Liver (tissue), 9 donors: ENCODE measurements around the gene TAF3. TPM values are rescaled to one million over a fixed set of nuclear protein-coding genes. Genes with fewer than 3 reads are reported as not detected.

Source experiments
- DNase-seq: peaks from one replicate; pipeline ENCODE4 v3.0.0-alpha.2; 2017; ENCODE audit warnings: low spot score
- H3K27ac ChIP-seq, 2 donors: one replicate each; pipeline ENCODE4 v1.7.0; 2013; ENCODE audit warnings: inconsistent platforms in 2 of 2, low read length in 2 of 2, control low read depth in 1 of 2, low read depth in 1 of 2, mild to moderate bottlenecking in 1 of 2
- H3K27me3 ChIP-seq, 4 donors: one replicate each; pipeline versions ENCODE4 v1.6.1 to v1.7.0; 2013; ENCODE audit warnings: low read length in 3 of 4, inconsistent platforms in 1 of 4, mild to moderate bottlenecking in 1 of 4, moderate library complexity in 1 of 4; ENCODE audit not compliant: control insufficient read depth in 4 of 4, insufficient read depth in 4 of 4
- H3K36me3 ChIP-seq, 4 donors: one replicate each; pipeline versions ENCODE4 v1.6.1 to v1.7.0; 2013; ENCODE audit warnings: low read length in 3 of 4, mild to moderate bottlenecking in 3 of 4, low read depth in 1 of 4, moderate library complexity in 1 of 4; ENCODE audit not compliant: control insufficient read depth in 4 of 4, insufficient read depth in 3 of 4
- H3K4me1 ChIP-seq, 4 donors: one replicate each; pipeline versions ENCODE4 v1.6.1 to v1.7.0; 2013; ENCODE audit warnings: low read length in 3 of 4, mild to moderate bottlenecking in 3 of 4, moderate library complexity in 1 of 4; ENCODE audit not compliant: control insufficient read depth in 4 of 4, insufficient read depth in 4 of 4
- H3K4me3 ChIP-seq, 3 donors: one replicate each; pipeline versions ENCODE4 v1.6.1 to v1.7.0; 2013; ENCODE audit warnings: low read length in 3 of 3, control low read depth in 1 of 3, low read depth in 1 of 3, mild to moderate bottlenecking in 1 of 3
- H3K9ac ChIP-seq, 2 donors: one replicate each; pipeline ENCODE4 v1.7.0; 2013; ENCODE audit warnings: low read length in 2 of 2, mild to moderate bottlenecking in 2 of 2, moderate library complexity in 2 of 2, control low read depth in 1 of 2, low read depth in 1 of 2
- H3K9me3 ChIP-seq, 4 donors: one replicate each; pipeline versions ENCODE4 v1.6.1 to v1.7.0; 2013; ENCODE audit warnings: low read length in 3 of 4; ENCODE audit not compliant: control insufficient read depth in 4 of 4
- EGR1 ChIP-seq, 2 donors: IDR thresholded peaks; 2 replicates each; pipeline ENCODE4 v1.6.1; 2016 to 2018; ENCODE audit warnings: antibody characterized with exemption in 2 of 2, low read depth in 2 of 2
- FOXA1 ChIP-seq: IDR thresholded peaks from 2 replicates; pipeline ENCODE4 v1.6.1; 2016; ENCODE audit warnings: antibody characterized with exemption
- FOXA2 ChIP-seq: IDR thresholded peaks from 2 replicates; pipeline ENCODE4 v1.6.1; 2016; ENCODE audit warnings: antibody characterized with exemption
- GABPA ChIP-seq, 2 donors: IDR thresholded peaks in 1 of 2; conservative IDR thresholded peaks in 1 of 2; 2 replicates each; pipeline ENCODE4 v1.6.1; 2016; ENCODE audit warnings: antibody characterized with exemption in 2 of 2, mild to moderate bottlenecking in 1 of 2, moderate library complexity in 1 of 2
- HNF4A ChIP-seq, 2 donors: conservative IDR thresholded peaks; 2 replicates each; pipeline ENCODE4 v1.6.1; 2016; ENCODE audit warnings: antibody characterized with exemption in 2 of 2, mild to moderate bottlenecking in 2 of 2
- HNF4G ChIP-seq: IDR thresholded peaks from 2 replicates; pipeline ENCODE4 v1.6.1; 2016; ENCODE audit warnings: antibody characterized with exemption
- JUND ChIP-seq, 2 donors: IDR thresholded peaks; 2 replicates each; pipeline ENCODE4 v1.6.1; 2016; ENCODE audit warnings: antibody characterized with exemption in 2 of 2
- NR2F2 ChIP-seq: IDR thresholded peaks from 2 replicates; pipeline ENCODE4 v1.6.1; 2016; ENCODE audit warnings: antibody characterized with exemption
- RAD21 ChIP-seq, 2 donors: IDR thresholded peaks; 2 replicates each; pipeline ENCODE4 v1.6.1; 2016; ENCODE audit warnings: antibody characterized with exemption in 2 of 2, mild to moderate bottlenecking in 2 of 2
- RXRA ChIP-seq, 2 donors: IDR thresholded peaks; 2 replicates each; pipeline ENCODE4 v1.6.1; 2017 to 2018; ENCODE audit warnings: antibody characterized with exemption in 2 of 2, mild to moderate bottlenecking in 1 of 2
- TAF1 ChIP-seq: conservative IDR thresholded peaks from 2 replicates; pipeline ENCODE4 v1.6.1; 2016; ENCODE audit warnings: antibody characterized with exemption, mild to moderate bottlenecking
- YY1 ChIP-seq: IDR thresholded peaks from 2 replicates; pipeline ENCODE4 v1.6.1; 2016; ENCODE audit warnings: antibody characterized with exemption, mild to moderate bottlenecking
- WGBS: extraction: QIAGEN DNeasy Blood & Tissue Kit; methylation state at CpG from one replicate; pipeline ENCODE4 v1.1.7; 2013; 5-methylcytosine and 5-hydroxymethylcytosine counted together
- polyA plus RNA-seq, 2 donors: library from polyadenylated mRNA; stranded (reverse) in 1 of 2; unstranded in 1 of 2; fragments of 200-250 nt in 1 of 2; fragments of >200 nt in 1 of 2; fragmentation: Nextera tagmentation in 1 of 2; extraction: Ambion mirVana in 1 of 2; gene quantifications; one replicate each; pipeline versions ENCODE4 v1.2.1 to v1.2.3, GENCODE V29; 2013 to 2015
- total RNA-seq, 2 donors: library from RNA; depleted of rRNA; stranded (reverse); fragments of >200 nt; gene quantifications; one replicate each; pipeline ENCODE4 v1.2.3, GENCODE V29; 2014
- TF ChIP-seq, protein P1 (sequence below): IDR thresholded peaks from 2 replicates; pipeline ENCODE4 v1.6.1; 2016; ENCODE audit warnings: antibody characterized with exemption
- TF ChIP-seq, protein P2 (sequence below): IDR thresholded peaks from 2 replicates; pipeline ENCODE4 v1.6.1; 2016; ENCODE audit warnings: antibody characterized with exemption, mild to moderate bottlenecking
- TF ChIP-seq, protein P3 (sequence below): IDR thresholded peaks from 2 replicates; pipeline ENCODE4 v1.6.1; 2016; ENCODE audit warnings: antibody characterized with exemption
- TF ChIP-seq, protein P4 (sequence below): IDR thresholded peaks from 2 replicates; pipeline ENCODE4 v1.6.1; 2016; ENCODE audit warnings: antibody characterized with exemption
- donor health status: healthy.
- donor health status: healthy.
- donor health status: healthy.
- donor health status: healthy.
- donor health status: healthy.

Gene TAF3
- total and polyA plus RNA-seq, 4 donors: 1.5 to 3.6 (median 1.9) TPM

DNA sequence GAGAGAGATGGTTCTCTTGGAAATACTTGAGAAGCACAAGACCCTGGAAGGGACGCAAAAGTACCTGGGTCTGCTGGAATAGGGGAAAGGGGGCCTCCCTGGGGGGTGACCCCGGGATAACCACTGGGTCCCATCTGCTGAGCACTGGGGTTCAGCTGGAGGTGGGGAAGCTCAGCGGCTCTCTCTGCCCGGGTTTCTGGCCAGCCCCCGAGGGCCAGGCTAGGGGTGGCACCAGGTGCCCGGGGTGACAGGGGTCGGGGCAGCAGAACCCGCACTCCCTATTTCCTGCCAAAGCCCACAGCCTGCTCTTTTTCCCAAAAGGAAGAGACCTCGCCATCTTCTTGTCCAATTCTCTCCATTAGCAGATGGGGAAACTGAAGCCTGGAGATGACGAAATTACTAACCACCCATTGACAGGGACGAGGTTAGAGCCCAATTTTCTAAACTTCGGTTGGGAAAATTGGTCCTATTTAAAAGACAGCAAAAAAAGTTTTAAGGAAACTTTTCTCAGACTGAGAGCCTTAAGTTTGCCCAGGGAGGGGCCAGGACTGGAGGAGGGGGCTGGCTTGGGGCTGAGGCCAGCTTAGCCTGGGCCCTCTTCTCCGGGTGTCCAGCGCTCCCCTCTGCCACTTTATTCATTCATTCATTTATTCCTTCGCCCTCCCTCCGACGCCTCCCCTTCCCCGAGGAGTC is 218.3 kb downstream of the TAF3 start:
- Histone ChIP-seq H3K4me3 (no peak overlapping the region), H3K27me3 (peaks cover under 1 to 42% (median 18%) of the 10 kb centered on the region in 4 donors), H3K9me3 (peaks cover 0 to 3% (median under 1%) of the 10 kb centered on the region in 4 donors), H3K36me3 (no peaks in the 10 kb centered on the region), H3K4me1 (peaks cover 5 to 16% (median 11%) of the 10 kb centered on the region in 4 donors), H3K27ac (no peak overlapping the region), H3K9ac (no peak overlapping the region)
- TF ChIP-seq RXRA (IDR thresholded peaks at IDR 0.05): no peak
- 8% methylated on average over 18 of the region's 18 CpGs for WGBS
- DNase-seq: no peak

DNA sequence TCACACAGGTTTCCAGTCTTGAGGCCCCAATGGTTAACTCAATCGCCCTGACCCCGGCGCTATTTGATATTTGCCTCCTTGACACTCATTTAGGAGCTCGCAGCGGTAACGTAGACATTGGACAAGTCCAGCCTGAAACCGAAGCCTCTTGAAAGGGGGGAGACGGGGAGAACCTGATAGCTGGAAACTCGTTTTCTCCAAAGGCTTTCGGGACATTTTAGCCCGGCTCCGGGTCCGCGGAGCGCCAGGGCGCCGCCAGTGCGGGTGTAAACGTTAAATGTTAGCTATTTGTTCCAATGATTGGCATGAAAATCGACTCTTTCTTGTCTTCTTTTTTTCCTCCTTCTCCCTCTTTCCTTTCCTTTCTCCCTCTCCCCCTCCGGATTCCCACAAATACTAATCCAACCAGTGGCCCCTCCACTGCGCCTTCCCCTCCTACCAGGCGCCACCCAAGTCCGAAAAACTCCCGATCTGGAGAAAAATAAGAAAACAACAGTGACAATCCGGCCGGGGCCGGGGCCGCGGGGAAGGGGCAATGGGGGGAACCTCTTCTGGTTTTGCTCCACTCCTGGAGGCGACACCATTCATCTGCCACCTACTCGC is 219.0 kb downstream of the TAF3 start:
- Histone ChIP-seq H3K9me3 (peaks cover 0 to 3% (median under 1%) of the 10 kb centered on the region in 4 donors), H3K27me3 (peaks cover 4 to 41% (median 21%) of the 10 kb centered on the region in 4 donors), H3K9ac (no peak overlapping the region), H3K36me3 (no peaks in the 10 kb centered on the region), H3K27ac (no peak overlapping the region), H3K4me1 (peaks cover 5 to 16% (median 11%) of the 10 kb centered on the region in 4 donors), H3K4me3 (no peak overlapping the region)
- TF ChIP-seq, protein P1, sequence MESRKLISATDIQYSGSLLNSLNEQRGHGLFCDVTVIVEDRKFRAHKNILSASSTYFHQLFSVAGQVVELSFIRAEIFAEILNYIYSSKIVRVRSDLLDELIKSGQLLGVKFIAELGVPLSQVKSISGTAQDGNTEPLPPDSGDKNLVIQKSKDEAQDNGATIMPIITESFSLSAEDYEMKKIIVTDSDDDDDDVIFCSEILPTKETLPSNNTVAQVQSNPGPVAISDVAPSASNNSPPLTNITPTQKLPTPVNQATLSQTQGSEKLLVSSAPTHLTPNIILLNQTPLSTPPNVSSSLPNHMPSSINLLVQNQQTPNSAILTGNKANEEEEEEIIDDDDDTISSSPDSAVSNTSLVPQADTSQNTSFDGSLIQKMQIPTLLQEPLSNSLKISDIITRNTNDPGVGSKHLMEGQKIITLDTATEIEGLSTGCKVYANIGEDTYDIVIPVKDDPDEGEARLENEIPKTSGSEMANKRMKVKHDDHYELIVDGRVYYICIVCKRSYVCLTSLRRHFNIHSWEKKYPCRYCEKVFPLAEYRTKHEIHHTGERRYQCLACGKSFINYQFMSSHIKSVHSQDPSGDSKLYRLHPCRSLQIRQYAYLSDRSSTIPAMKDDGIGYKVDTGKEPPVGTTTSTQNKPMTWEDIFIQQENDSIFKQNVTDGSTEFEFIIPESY: no peak
- 7% methylated on average over 32 of the region's 32 CpGs for WGBS
- no peak for DNase-seq

DNA sequence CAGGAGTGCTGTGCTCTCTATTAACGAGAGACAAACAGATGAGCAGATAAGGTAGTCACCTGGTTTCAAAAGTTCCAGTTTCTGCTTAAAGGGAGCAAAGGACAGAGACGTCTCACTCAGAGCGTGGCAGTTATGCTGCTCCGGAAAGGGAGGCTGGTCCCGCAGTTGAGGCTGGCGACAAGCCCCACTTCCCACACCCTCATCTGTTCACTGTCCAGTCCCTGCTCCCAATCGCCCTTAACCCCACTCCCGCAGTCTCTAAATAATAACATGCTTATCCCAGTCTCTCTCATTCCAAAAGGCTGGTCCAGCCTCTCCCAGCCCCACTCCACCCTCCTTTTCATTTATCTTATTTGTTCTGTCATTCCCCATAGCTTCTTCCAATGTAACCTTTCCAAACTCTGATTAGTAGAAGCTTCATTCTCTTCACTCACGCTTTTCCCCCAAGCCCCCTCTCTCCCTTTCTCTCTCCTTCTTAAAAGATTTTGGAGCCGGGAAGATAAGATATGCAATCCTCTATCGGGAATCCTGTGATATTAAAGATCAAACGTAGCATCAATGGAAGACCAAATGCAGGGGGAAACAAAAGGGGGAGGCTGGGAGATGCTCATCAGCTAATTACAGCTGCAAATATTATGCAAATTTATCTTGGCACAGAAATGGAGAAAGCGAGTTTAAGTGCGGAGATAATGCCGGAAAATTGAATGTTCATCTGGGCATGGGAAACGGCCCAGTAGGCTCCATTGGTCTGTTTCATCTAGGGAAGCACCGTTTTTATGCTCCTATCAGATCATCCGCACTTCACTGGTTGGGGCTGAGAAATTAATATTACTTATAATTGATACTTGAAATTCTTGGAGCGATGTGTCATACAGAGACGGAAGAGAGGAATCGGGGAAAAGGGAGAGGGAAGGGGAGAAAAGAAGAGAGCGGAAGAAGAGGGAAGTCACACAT is 219.9 kb downstream of the TAF3 start:
- Histone ChIP-seq H3K9ac (no peak overlapping the region), H3K27ac (no peak overlapping the region), H3K27me3 (peaks cover 6 to 43% (median 26%) of the 10 kb centered on the region in 4 donors), H3K4me1 (peaks cover 5 to 21% (median 11%) of the 10 kb centered on the region in 4 donors), H3K4me3 (no peak overlapping the region), H3K9me3 (peaks cover 0 to 3% (median under 1%) of the 10 kb centered on the region in 4 donors), H3K36me3 (no peaks in the 10 kb centered on the region)
- 8% methylated on average over 22 of the region's 22 CpGs for WGBS
- DNase-seq: no peak
- TF ChIP-seq FOXA1 (no peak), TAF1 (no peak), HNF4A (conservative IDR thresholded peaks at IDR 0.05) (no peak), JUND (IDR thresholded peaks at IDR 0.05) (no peak), HNF4G (no peak), GABPA (IDR thresholded peaks at IDR 0.05 in 1 of 2, conservative IDR thresholded peaks at IDR 0.05 in 1 of 2) (no peak), NR2F2 (no peak), YY1 (no peak), RAD21 (IDR thresholded peaks at IDR 0.05) (no peak), FOXA2 (no peak), EGR1 (IDR thresholded peaks at IDR 0.05; ENCODE audit: low read depth in 2 of 2) (no peak)
- TF ChIP-seq, protein P2, sequence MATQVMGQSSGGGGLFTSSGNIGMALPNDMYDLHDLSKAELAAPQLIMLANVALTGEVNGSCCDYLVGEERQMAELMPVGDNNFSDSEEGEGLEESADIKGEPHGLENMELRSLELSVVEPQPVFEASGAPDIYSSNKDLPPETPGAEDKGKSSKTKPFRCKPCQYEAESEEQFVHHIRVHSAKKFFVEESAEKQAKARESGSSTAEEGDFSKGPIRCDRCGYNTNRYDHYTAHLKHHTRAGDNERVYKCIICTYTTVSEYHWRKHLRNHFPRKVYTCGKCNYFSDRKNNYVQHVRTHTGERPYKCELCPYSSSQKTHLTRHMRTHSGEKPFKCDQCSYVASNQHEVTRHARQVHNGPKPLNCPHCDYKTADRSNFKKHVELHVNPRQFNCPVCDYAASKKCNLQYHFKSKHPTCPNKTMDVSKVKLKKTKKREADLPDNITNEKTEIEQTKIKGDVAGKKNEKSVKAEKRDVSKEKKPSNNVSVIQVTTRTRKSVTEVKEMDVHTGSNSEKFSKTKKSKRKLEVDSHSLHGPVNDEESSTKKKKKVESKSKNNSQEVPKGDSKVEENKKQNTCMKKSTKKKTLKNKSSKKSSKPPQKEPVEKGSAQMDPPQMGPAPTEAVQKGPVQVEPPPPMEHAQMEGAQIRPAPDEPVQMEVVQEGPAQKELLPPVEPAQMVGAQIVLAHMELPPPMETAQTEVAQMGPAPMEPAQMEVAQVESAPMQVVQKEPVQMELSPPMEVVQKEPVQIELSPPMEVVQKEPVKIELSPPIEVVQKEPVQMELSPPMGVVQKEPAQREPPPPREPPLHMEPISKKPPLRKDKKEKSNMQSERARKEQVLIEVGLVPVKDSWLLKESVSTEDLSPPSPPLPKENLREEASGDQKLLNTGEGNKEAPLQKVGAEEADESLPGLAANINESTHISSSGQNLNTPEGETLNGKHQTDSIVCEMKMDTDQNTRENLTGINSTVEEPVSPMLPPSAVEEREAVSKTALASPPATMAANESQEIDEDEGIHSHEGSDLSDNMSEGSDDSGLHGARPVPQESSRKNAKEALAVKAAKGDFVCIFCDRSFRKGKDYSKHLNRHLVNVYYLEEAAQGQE: no peak
- TF ChIP-seq, protein P1: no peak
- TF ChIP-seq, protein P3, sequence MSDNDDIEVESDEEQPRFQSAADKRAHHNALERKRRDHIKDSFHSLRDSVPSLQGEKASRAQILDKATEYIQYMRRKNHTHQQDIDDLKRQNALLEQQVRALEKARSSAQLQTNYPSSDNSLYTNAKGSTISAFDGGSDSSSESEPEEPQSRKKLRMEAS: no peak
- TF ChIP-seq, protein P4, sequence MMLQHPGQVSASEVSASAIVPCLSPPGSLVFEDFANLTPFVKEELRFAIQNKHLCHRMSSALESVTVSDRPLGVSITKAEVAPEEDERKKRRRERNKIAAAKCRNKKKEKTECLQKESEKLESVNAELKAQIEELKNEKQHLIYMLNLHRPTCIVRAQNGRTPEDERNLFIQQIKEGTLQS: no peak
